AML-193 (cell line): Measurements from ENCODE around the gene BICC1.

ENCODE experiments used
- DNase-seq, 2 experiments: peaks; one replicate each; lab custom pipeline; 2025; lab: John Stamatoyannopoulos, UW

The BICC1 gene

DNA sequence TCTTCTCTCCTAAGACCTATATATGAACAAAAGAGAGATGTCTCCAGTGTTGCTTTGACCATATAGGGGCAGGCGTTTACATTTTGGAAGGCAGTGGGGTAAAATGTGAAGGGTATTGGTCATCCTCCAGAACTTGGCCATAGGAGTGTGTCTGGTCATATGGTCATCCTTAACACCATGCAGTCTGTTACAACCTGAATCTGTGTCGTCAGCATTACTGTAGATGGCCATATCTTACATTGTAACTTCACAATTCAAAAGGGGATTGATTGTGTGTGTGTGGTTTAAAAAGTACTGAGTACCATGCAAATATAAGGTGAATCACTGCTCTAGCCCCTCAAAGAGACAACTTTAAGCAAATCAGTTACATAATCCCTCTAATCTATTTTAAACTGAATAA, 311.7 kb downstream of the BICC1 start:
- DNase-seq, result no peak

DNA sequence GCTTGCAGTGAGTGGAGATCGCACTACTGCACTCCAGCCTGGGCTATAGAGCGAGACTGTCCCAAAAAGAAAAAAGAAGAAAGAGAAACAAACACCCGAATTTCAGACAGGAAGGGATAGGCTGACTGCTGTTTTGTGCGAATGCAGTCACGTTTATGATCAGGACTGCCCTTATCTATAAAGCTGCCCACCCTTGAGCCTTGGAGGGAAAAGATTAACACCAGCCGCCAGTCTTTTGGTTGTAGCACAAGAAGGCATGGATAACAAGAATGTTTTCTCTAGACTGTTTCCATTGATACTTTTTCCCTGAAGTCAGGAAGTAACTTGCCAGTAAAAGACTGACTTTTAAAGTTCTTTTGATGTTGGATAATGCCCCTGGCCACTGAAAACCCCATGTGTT, 314.0 kb downstream of the BICC1 start:
- no peak for DNase-seq

DNA sequence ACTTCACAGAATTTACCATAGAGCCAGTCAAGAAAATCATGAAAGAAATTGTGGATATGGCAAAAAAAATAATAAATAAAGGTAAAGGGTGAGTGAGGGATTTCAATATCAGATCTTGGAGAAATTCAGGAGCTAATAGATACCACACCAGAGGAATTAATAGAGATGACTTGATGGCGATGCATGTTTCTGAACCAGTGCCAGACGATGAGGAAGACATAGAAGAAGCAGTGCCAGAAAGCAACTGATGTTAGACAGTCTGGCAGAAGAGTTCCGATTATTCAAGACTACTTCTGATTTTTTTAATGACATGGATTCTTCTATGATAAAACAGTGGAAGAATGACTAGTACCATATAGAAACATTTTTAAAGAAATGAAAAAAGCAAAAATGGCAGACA, 314.7 kb downstream of the BICC1 start:
- no peak for DNase-seq

- DNase-seq, result no peak
Observed at GRCh38 chr10:58829839-58830238, 317.2 kb downstream of the BICC1 start.

GRCh38 chr10:58830697-58831096, 318.0 kb downstream of the BICC1 start:
- no peak for DNase-seq

DNA sequence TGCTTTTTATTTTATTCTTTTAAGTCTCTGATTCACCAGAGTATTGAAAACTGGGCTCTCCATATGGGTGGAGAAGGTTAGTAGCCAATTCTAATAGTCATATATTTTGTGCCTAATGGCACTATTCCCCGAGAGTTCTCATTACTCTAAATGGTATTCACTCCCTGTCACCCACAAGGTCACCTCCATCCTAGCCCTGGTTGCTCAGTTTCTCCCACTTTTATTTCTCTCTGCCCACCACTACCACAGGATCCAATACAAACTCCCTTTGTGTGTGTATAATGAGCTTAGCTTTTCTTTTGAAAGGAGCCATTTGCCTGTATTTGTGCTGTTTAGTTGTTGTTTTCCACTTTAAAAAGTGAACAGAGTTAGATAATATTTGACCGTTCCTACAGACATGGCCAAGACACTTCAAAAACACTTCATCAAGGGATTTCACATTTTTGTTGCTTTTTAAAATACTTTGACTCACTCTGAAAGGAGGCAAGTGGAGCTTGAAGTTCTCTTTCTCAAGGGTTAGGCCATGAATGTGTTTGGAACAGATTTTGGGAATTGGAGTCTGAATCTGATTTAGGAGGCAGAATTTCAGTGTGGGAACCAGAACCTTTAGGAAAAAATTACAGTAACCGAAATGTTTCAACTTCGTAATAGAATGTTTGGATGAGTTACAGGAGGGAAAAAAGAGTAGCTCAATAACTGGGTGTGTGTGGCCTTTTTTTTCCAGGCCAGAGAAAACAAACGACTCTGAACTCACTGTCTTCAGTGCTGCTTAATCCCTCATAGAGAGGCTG, 321.3 kb downstream of the BICC1 start:
- DNase-seq, result no peak

DNA sequence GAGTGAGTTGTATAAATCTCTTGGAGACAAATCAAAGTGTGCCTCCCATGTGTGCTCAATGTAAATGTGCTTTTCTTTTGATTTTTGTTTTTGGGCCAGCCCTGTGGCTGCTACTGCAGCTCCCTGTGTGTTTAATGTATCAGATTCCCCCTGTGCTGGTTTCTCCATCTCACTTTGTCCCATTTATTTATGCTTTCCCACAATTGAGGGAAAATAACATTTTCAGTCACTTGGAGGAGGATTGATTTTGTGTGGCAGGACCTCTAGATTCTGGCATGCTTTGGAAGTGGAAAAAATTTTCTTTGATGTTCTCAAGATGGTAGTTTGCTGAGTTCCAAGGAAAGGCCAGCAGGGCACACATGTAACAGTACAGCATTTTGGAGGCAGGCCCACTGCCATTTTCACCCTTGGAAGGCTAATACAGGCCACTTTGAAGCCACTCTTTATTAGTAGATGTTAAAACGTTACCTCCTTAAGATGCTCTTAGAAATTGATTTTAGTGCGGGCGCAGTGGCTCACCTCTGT, 323.6 kb downstream of the BICC1 start:
- no peak for DNase-seq

DNA sequence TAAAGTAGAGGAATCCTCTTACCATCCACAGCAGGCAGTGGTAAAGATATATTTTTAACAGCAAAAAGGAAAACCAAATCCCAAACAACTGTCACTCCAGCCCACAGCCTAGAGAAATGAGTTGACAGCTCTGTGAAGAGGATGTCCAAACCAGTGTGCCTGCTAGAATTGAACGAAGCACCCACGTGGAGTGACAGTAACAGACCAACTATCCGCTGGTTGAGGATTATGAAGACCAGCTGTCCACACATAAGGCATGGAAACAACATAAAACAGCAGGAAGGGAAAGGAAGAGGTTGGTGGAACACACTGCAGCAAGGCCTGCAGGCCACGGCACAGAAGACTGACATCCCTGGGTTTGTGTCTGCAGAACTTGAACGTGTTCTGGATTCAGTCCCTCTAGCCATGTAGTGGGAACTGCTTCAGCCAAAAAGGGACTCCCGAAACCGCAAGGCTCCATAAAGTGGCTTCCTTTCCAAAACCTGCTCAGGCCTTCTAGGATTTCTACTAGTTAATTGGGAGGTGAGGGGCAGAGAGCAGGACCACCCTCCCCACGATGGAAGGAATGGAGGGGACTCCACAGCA, 324.4 kb downstream of the BICC1 start:
- no peak for DNase-seq

DNA sequence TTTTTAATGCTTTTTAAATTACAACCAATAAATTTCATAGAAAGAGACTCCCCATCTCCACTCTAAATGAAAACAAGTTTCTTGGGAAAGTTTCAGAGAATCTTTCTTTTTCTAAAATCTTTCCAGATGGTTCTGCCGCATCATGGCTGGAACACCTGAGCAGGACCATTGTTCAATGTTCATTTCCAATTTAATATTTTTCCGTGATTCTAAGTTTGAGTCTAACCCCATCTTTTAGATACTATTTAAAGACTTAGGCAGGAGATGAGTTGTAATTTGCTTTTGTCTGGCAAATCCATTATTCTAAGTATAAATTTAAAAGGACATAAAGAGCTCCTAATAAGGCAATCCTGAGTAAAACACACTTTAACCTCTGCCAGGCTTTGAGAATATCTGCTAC, 325.2 kb downstream of the BICC1 start:
- no peak for DNase-seq

GRCh38 chr10:58838561-58839208, 326.0 kb downstream of the BICC1 start:
- DNase-seq, result no peak

- no peak for DNase-seq
Observed at GRCh38 chr10:58839771-58840170, 327.1 kb downstream of the BICC1 start.

- no peak for DNase-seq
Observed at GRCh38 chr10:58840840-58841435, 328.3 kb downstream of the BICC1 start.

GRCh38 chr10:58842860-58843376, 330.2 kb downstream of the BICC1 start:
- DNase-seq, result no peak

- no peak for DNase-seq
Observed at GRCh38 chr10:58843760-58844159, 331.1 kb downstream of the BICC1 start.

DNA sequence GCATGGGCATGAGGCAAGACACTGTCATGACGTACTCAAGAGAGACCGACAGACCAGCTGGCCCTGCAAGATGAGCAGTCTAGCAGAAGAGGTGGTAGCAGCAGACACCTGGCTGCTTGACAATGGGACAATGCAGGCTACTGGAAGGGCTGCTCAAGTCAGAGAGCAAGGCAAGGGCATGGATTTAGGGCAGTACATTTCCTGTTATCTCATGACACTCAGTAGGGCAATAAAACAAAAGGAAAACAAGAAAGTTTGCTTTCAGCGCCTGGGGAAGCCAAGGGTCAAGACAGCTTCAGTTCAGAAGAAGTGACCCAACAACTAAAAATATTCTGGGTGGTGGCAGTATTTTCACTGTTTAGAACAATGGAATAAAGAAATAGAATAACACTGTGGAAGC, 332.0 kb downstream of the BICC1 start:
- DNase-seq, result no peak

DNA sequence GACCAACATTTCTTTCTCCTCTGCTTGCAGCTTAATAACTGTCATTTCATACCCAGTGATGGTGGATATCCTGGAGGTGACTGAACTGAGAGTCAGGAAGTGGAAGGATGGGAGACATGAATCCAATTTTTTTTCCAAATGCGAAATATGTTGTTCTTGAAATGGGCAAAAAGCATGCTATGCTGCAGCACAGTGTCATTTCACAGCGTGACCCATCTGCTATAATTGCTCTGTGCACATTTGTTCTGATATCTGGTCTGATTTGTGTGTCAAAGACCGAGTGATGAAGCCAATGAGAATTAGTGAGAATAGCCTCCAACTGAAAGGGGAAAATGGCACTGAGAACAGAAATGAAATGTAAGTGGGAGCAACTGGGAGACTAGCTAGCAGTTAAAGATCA, 334.2 kb downstream of the BICC1 start:
- no peak for DNase-seq

DNA sequence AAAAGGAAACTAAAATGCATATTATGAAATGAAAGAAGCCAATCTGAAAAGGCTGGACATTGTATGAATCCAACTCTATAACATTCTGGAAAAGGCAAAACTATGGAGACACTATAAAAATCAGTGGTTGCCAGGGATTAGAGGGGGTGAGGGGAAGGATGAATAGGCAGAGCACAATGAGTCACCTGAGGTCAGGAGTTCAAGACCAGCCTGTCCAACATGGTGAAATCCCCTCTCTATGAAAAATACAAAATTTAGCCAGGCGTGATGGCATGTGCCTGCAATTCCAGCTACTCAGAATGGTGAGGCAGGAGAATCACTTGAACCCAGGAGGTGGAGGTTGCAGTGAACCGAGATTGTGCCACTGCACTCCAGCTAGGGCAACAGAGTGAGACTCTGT, 338.9 kb downstream of the BICC1 start:
- DNase-seq, result no peak

- no peak for DNase-seq
Observed at GRCh38 chr10:58853668-58854067, 341.0 kb downstream of the BICC1 start.

- no peak for DNase-seq
Observed at GRCh38 chr10:58854811-58855210, 342.1 kb downstream of the BICC1 start.

DNA sequence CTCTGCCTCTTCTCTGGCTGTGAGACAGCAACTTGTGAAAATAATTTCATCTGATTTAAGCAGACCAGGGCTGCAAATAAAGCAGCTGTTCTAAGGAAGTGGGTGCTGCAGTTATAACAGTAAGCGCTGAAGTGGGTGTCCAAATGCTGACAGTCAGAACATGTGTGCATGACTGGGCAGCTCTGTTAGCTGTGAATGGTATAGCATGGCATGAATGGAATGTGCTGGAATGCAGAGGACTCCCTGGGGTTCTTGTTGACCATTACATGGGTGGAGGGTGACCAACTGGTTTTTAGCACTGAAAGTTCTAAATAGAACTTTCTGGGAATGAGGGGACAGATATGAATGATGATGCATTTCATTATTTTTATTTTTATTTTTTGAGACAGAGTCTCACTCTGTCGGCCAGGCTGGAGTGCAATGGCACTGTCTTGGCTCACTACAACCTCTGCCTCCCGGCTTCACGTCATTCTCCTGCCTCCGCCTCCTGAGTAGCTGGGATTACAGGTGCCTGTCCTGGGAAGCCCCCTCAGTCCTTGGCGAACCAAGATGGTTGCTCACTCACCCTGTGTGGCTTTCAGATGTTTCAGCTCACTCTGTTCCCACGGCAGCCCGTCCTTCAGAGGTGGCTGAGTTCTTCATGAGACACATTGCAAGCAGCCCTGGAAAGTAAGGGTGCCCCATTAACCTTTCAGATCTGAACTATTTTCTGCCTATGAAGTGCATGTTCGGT, 344.0 kb downstream of the BICC1 start:
- no peak for DNase-seq

- DNase-seq, result no peak
Observed at GRCh38 chr10:58857251-58857805, 344.7 kb downstream of the BICC1 start.
